GM19328 (cell line): Measurements from ENCODE around the gene SLC35E4.
"Not testable (repeated sequence)": the region's sequence is repeated elsewhere in the genome, so short reads cannot be mapped to it uniquely, and the experiment has no call there.

ENCODE experiments used
- ATAC-seq: cut with Tn5 transposase; IDR thresholded peaks from one replicate; pipeline ENCODE4 v1.9.1; 2021; ENCODE audit warnings: mild to moderate bottlenecking, moderate library complexity; ENCODE audit not compliant: unreplicated experiment

The SLC35E4 gene

GRCh38 chr22:30610299-30610698 is 25.3 kb upstream of the SLC35E4 start:
- no peak for ATAC-seq

DNA sequence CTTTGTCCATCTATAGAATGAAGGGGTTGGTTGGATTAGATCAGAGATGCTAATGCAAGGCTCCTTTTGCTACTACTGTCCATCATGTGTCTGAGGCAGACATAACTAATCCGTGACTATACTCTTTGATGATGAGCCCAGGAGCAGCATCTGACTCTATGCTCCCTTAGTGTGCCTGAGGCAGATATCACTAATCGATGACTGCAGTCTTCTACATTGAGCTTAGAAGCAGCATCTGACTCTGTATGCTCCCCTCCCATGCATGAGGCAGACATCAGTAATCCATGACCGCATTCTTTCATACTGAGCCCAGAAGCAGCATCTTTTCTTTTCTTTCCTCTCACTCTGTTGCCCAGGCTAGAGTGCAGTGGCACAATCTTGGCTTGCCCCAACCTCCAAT is 24.4 kb upstream of the SLC35E4 start:
- ATAC-seq: no peak

DNA sequence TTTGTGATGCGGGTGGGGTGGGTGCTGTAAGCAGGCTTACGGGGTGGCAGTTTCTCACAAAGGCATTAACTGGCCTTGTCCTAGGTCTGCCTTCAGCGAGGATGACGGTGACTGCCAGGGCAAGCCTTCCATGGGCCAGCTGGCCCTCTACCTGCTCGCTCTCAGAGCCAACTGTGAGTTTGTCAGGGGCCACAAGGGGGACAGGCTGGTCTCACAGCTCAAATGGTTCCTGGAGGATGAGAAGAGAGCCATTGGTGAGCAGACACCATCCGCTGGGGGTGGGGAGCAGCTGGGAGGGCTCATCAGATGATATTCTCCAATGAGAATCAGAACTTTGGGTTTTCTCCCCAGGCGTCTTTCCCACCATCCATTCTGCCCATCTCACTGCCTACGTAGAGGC is 22.8 kb upstream of the SLC35E4 start:
- no peak for ATAC-seq

DNA sequence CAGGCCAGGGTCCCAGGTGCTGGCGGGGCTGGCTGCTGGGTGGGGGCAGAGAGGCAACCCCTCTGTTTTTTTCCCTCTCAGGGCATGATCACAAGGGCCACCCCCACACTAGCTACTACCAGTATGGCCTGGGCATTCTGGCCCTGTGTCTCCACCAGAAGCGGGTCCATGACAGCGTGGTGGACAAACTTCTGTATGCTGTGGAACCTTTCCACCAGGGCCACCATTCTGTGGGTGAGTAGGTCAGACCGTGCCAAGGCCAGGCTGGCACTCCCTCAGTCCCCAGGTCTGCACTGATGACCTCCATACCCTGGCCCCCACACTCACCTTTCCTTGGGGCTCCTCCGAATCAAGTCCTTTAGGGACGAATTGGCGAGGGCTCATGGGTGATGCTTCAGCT is 21.3 kb upstream of the SLC35E4 start:
- ATAC-seq: no peak

GRCh38 chr22:30614879-30615278 is 20.7 kb upstream of the SLC35E4 start:
- no peak for ATAC-seq

- ATAC-seq: no peak
Observed at GRCh38 chr22:30615543-30615954, 20.0 kb upstream of the SLC35E4 start.

- no peak for ATAC-seq
Observed at GRCh38 chr22:30617819-30618218, 17.8 kb upstream of the SLC35E4 start.

DNA sequence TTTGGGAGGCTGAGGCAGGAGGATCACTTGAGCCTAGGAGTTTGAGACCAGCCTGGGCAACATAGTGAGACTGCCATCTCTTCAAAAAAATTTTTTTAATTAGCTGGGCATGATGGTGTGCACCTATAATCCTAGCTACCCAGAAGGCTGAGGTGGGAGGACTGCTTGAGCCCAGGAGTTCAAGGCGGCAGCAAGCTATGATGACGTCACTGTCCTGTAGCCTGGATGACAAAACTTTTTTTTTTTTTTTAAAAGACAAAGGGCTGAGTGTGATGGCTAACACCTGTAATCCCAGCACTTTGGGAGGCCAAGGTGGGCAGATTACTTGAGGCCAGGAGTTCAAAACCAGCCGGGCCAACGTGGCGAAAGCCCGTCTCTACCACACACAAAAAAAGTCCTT is 15.7 kb upstream of the SLC35E4 start:
- ATAC-seq: not testable (repeated sequence)

- no peak for ATAC-seq
Observed at GRCh38 chr22:30626413-30626812, 9.2 kb upstream of the SLC35E4 start.

DNA sequence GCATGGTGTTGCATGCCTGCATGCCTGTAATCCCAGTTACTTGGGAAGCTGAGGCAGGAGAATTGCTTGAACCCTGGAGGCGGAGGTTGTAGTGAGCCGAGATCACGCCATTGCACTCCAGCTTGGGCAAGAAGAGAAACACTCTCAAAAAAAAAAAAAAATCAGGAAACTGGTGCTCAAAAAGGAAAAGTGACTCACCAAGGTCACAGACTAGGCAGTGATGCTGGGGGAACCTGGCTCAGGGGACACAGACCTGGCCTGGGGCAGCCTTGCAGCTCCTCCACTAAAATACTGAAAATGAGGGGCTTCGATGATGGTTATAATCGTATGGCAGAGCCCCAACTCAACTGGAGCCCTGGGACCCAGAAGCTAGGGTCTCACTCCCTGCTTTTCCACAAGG is 8.1 kb upstream of the SLC35E4 start:
- ATAC-seq: no peak

DNA sequence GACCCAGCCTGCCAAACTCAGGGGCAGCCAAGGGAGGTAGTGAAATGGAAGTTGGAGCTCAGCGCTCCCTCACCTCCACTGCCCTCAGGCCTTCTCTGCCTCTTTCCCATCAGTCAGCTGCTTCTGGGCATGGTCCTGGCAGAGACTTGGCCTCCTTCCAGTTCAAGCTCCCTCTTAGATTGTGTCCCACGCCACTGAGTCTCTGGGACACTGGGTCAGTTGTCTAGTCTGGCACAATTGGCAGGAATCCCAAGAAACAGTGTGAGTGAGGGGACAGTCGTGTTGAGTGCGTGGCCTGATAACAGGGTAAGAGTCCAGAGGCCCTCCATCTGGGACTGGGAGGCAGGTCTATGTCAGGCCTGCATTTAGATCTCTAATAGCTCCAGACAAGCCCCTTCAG is 7.1 kb upstream of the SLC35E4 start:
- no peak for ATAC-seq

DNA sequence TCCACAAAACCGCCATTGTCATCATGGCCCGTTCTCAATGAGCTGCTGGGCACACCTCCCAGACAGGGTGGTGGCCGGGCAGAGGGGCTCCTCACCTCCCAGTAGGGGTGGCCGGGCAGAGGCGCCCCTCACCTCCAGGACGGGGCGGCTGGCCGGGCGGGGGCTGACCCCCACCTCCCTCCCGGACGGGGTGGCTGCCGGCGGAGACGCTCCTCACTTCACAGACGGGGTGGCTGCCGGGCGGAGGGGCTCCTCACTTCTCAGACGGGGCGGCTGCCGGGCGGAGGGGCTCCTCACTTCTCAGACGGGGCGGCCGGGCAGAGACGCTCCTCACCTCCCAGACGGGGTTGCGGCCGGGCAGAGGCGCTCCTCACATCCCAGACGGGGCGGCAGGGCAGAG is 4.1 kb upstream of the SLC35E4 start:
- ATAC-seq: not testable (repeated sequence)

GRCh38 chr22:30634471-30635233 is 929 bp upstream of the SLC35E4 start:
- peak; percentile 30 for ATAC-seq

- no peak for ATAC-seq
Observed at GRCh38 chr22:30636226-30637077, 871 bp downstream of the SLC35E4 start.

GRCh38 chr22:30637701-30638114 is 2.1 kb downstream of the SLC35E4 start:
- ATAC-seq: no peak

- no peak for ATAC-seq
Observed at GRCh38 chr22:30640361-30640760, 4.8 kb downstream of the SLC35E4 start.

DNA sequence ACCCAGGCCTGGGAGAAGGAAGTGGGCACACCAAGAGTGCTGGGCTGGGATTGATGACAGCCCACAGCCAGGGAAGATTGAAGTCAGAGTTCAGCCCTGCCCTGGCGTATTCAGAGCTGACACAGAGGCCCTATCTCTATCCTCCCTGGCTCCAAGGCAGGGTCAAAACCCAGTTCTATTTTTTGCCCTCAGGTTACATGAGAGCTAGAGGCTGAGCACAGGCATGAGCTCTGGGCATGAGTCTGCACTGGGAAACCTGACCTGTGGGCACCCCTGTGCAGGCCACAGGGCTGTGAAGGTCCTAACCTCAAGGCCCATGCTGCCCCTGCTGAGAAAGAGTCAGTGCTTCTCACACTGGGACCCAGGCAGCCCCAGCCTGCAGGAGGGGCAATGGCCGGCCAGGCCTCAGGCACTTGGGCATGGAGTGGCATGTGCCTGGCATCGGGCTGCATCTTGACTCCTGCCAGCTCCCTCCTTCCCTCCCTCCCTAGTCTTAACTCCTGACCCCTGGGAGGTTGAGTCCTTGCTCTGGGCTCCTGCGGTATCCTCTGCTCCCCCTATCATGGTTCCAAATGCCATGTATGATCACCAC is 5.4 kb downstream of the SLC35E4 start:
- no peak for ATAC-seq

DNA sequence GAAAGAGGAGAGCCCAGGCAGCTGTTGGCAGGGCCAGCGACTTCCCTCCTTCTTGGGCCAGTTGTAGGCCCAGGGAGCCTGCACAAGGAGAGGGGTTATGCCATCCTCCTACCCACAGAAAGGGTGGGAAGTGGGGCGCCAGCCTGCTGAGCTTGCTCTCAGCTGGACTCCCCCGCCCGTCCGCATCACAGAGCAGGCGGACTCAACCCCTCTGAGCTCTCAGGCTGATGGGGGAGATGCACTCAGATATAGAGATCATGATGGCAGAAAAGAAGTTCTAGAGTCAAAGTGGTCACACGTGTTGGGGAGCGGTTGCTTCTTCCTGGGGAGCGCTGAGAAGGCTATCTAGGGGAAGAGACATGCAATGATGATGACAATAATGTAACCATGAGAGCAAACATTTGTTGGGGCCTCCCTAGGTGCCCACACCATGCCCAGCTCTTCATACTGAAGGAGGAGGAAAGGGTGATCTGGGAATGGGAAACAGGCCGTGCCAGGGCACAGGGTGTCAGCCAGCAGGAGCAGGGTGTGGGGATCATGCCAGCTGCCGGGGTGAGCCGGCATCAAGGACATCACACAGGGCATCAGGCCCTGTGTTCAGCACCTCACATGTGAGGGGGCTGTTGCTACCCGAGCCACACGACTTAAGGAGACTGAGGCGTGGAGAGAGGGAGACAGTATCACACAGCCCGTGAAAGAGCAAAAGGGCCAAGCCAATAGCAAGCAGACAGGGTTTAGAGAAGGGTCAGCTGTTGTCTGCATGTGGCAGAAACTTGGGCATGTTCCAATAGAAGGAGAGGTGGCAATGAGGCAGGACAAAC is 7.7 kb downstream of the SLC35E4 start:
- no peak for ATAC-seq

DNA sequence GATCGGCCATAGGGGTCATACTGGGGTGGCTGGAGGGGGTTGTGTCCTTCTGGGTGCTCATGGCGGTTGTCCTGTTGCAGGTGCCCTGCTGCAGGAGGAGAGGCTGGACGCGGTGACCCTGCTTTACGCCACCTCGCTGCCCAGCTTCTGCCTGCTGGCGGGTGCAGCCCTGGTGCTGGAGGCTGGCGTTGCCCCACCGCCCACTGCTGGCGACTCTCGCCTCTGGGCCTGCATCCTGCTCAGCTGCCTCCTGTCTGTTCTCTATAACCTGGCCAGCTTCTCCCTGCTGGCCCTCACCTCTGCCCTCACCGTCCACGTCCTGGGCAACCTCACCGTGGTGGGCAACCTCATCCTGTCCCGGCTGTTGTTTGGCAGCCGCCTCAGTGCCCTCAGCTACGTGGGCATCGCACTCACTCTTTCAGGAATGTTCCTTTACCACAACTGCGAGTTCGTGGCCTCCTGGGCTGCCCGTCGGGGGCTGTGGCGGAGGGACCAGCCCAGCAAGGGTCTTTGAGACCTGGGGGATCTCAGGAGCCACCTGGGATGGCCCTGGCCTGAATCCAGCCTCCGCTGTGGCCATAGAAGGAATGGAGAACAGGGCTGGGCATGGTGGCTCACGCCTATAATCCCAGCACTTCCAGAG is 11.1 kb downstream of the SLC35E4 start:
- ATAC-seq: no peak

DNA sequence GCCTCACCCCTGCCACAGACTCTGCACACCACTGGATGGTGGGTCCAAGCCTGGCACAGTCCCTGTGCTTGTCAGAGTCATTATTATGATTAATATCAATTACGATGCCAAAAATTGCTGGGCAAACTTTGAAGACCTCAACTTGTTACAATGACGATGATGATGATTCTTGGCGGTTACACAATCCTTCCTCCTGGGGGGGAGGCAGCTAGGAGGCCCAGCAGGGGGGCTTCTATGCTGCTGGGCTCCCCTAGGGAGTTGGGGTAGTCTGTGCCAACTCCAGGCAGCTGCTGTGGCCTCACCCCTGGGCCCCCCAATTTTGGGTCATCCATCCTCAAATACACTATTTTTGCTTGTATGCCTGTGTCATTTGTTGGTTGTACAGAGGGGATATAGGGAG is 12.0 kb downstream of the SLC35E4 start:
- no peak for ATAC-seq
